Cardiac muscle cell (in vitro differentiated cells and primary cell): ENCODE results near the gene SELENOW. TPM values are rescaled to one million over a fixed set of nuclear protein-coding genes. Genes with fewer than 3 reads are reported as not detected.
"Not testable (repeated sequence)": the region's sequence is repeated elsewhere in the genome, so short reads cannot be mapped to it uniquely, and the experiment has no call there.

Experiments
- DNase-seq, 2 donors: peaks; one replicate each; pipeline versions ENCODE4 v3.0.0 to v3.0.0-alpha.2; 2010 to 2017; ENCODE audit warnings: low read depth in 1 of 2, low spot score in 1 of 2
- H3K27ac ChIP-seq: fragments of 200-600 bp; sonication (generic); 2 replicates; pipeline ENCODE4 v1.5.1; 2016
- H3K27me3 ChIP-seq: fragments of 200-600 bp; sonication (generic); 2 replicates; pipeline ENCODE4 v1.6.0; 2016; ENCODE audit warnings: control low read depth
- H3K36me3 ChIP-seq: fragments of 200-600 bp; sonication (generic); 2 replicates; pipeline ENCODE4 v1.5.1; 2016; ENCODE audit warnings: control low read depth
- H3K4me1 ChIP-seq: fragments of 200-600 bp; sonication (generic); 2 replicates; pipeline ENCODE4 v1.8.1; 2017; ENCODE audit warnings: low read depth, mild to moderate bottlenecking, mixed run types
- H3K4me3 ChIP-seq: fragments of 200-600 bp; sonication (generic); 2 replicates; pipeline ENCODE4 v1.5.1; 2016; ENCODE audit warnings: mild to moderate bottlenecking
- H3K9me3 ChIP-seq: fragments of 200-600 bp; sonication (generic); 2 replicates; pipeline ENCODE4 v1.5.1; 2017; ENCODE audit warnings: low read depth, mild to moderate bottlenecking, control low read depth
- polyA plus RNA-seq: library from polyadenylated mRNA; unstranded; fragments of >200 nt; fragmentation: Nextera tagmentation; extraction: Ambion mirVana; gene quantifications from 2 replicates; pipeline ENCODE4 v1.2.1, GENCODE V29; 2016
- total RNA-seq: library from RNA; depleted of rRNA; stranded (reverse); fragments of >200 nt; gene quantifications from 2 replicates; pipeline ENCODE4 v1.2.3, GENCODE V29; 2016
- TF ChIP-seq, protein P1 (sequence below): IDR thresholded peaks from 2 replicates; pipeline ENCODE4 v1.5.1; 2012; ENCODE audit warnings: low read depth, mild to moderate bottlenecking, low read length

The SELENOW gene
- total and polyA plus RNA-seq, 2 experiments from 2014 or later: 1,194 to 2,152 TPM

DNA sequence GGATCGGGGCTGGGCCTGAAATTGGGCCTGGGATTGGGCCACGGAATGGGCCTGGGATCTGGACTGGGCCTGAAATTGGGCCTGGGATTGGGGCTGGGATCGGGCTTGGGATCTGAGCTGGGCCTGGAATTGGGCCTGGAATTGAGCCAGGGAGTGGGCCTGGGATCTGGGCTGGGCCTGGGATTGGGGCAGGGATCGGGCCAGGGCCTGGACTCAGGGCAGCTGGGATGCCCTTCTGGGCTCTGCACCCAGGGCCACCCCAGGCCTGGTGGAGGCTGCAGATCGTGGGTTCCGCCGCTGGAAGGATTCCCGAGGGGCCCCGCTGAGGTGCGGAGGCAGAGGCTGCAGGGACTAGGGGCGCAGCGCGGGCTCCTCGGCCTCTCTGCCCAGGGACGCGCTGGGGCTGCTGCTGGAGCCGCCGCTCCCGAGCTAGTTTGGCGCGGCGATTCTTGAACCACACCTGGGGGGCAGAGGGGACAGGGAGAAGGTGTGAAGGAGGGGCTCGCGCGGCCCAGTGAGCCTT, 24.1 kb downstream of the SELENOW start:
- DNase-seq: no peak
- Histone ChIP-seq H3K27me3 (no peaks in the 10 kb centered on the region), H3K4me3 (no peak overlapping the region), H3K9me3 (no peaks in the 10 kb centered on the region), H3K4me1 (no peaks in the 10 kb centered on the region), H3K36me3 (no peaks in the 10 kb centered on the region), H3K27ac (no peak overlapping the region)
- TF ChIP-seq, protein P1, sequence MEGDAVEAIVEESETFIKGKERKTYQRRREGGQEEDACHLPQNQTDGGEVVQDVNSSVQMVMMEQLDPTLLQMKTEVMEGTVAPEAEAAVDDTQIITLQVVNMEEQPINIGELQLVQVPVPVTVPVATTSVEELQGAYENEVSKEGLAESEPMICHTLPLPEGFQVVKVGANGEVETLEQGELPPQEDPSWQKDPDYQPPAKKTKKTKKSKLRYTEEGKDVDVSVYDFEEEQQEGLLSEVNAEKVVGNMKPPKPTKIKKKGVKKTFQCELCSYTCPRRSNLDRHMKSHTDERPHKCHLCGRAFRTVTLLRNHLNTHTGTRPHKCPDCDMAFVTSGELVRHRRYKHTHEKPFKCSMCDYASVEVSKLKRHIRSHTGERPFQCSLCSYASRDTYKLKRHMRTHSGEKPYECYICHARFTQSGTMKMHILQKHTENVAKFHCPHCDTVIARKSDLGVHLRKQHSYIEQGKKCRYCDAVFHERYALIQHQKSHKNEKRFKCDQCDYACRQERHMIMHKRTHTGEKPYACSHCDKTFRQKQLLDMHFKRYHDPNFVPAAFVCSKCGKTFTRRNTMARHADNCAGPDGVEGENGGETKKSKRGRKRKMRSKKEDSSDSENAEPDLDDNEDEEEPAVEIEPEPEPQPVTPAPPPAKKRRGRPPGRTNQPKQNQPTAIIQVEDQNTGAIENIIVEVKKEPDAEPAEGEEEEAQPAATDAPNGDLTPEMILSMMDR: no peak

DNA sequence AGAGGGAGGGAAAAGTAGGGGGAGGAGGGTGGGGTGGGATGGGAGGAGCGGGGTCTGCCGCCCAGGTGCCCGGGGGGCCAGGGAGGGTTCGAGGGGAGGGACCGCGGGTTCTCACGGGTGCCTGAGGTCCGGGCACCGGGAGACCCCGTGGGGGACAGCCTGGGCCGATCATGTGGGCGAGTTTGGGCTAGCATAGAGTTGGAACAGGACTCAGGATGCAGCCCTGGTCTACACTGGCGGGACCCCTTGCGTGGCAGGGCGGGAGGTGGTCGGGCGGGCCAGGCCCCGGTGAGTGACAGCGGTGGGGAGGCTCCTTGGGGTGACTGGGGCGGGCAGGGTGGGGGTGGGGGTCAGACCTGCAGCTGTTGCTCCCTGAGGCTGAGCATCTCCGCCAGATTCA, 24.6 kb downstream of the SELENOW start:
- not testable (repeated sequence) for DNase-seq, H3K4me1 ChIP-seq, H3K27me3 ChIP-seq, H3K9me3 ChIP-seq, H3K27ac ChIP-seq, H3K36me3 ChIP-seq, H3K4me3 ChIP-seq

DNA sequence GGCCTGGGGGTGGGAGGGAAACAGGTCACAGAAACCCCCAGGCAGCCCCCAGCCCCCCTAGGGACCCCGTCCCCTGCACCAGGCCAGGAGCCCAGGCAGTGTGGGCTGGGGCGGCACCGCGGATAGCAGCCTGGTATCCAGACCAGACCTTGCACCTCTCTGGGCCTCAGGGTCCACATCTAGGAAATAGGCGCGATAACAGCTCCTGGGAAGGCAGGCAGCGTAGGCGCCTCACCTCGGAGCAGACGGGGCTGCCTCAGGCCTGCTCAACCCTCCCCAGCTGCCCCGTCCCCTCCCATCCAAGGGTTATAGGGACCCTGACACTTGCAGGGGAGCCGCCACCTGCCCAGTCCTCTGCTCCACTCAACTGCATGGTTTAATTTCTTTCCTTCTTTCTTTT, 25.2 kb downstream of the SELENOW start:
- H3K4me3 ChIP-seq, H3K9me3 ChIP-seq, H3K4me1 ChIP-seq, H3K27me3 ChIP-seq, H3K27ac ChIP-seq, DNase-seq, H3K36me3 ChIP-seq: not testable (repeated sequence)

DNA sequence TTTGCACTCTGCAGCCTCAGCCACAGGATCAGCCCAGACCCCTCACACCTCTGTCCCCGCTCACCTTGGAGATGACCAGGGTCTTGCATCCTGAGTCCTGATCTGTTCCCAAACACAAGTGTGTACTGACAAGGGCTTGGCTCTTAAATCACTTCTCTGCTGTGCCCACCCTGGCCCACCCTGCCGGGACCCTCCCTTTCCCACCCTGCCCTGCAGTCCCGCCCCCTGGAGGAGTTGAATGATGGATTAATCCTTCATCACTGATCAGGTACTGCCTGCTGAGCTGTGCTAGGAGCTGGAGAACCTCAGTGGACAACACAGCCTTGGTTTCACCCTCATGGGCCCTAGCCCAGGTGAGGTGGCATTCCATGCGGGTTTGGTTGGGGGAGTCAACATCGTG, 25.9 kb downstream of the SELENOW start, which contains the start of gene TPRX1:
TPRX1 (minus strand) TSS at position 101 of the 400 bp plus-strand sequence; CDS start at position 89, 12 bp downstream.
- not testable (repeated sequence) for H3K27ac ChIP-seq, H3K4me3 ChIP-seq, H3K36me3 ChIP-seq, DNase-seq, H3K4me1 ChIP-seq, H3K27me3 ChIP-seq, H3K9me3 ChIP-seq

DNA sequence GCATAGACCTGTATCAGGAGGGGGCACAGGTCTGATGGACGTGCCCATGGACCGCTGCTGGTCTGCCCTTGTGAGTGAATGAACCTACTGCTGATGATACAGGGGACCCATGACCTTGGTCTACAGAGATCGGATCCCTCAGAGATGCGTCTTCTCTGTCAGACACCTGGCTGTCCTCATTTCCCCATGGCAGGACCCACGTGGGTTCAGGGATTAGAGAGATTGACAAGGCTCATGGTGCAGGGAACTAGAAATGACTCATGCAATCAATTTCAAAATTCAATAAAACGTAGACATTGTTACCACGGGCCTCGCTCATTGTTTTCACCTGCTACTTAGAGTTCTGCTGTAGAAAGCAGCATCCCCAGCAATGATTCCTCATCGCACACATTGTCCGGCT, 26.8 kb downstream of the SELENOW start:
- Histone ChIP-seq H3K27ac (no peak overlapping the region), H3K36me3 (no peaks in the 10 kb centered on the region), H3K27me3 (no peaks in the 10 kb centered on the region), H3K4me3 (no peak overlapping the region), H3K9me3 (no peaks in the 10 kb centered on the region), H3K4me1 (no peaks in the 10 kb centered on the region)
- TF ChIP-seq, protein P1: no peak
- no peak for DNase-seq

DNA sequence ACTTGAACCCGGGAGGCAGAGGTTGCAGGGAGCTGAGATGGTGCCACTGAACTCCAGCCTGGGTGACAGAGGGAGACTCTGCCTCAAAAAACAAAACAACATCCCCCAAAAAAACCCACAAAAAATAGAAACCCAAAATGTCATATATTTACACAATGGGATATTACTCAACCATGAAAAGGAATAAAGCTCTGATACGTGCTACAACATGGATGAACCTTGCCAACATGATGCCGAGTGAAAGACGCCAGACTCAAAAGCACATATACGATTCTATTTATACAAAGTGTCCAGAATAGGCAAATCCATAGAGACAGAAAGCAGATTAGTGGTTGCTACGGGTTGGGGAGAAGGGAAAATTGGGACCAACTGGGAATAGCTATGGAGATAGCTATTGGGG, 27.9 kb downstream of the SELENOW start:
- DNase-seq: no peak
- Histone ChIP-seq H3K36me3 (no peaks in the 10 kb centered on the region), H3K4me3 (no peak overlapping the region), H3K27ac (no peak overlapping the region), H3K4me1 (no peaks in the 10 kb centered on the region), H3K27me3 (no peaks in the 10 kb centered on the region), H3K9me3 (no peaks in the 10 kb centered on the region)
- TF ChIP-seq, protein P1: no peak

DNA sequence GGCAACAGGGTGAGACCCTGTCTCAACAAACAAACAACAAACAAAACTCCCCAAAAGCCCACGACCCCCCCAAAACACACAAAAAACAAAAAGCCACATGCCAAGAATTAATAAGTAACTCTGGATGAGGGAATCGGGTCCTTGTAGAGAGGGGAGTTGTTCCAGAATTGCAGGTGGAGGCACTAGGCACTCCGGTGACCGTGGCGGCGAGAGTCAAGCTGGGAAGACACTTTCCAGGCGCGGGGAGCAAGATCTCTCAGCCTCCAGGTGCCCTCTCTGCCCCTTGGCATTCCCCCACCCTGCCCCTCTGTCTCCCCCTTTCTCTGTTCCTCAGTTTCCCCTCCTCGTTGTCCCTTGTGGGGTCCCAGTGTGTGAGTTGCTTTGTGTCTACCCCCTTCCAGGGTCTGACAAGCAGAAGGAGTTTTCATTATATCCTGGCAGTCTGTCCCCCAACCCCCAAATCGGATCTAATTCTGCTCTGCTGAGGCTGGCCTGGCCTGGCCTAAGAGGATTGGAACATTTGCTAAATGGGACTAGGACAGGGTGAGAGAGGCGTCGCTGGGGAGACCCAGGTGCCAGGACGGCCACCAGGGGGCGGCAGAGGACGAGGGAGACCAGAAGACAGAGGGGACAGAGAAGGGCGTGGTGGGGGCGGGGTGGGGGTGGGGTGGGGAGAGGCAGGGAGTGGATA, 34.9 kb downstream of the SELENOW start:
- TF ChIP-seq, protein P1: peak; percentile 54
- Histone ChIP-seq H3K36me3 (no peaks in the 10 kb centered on the region), H3K4me1 (no peaks in the 10 kb centered on the region), H3K9me3 (no peaks in the 10 kb centered on the region), H3K27ac (no peak overlapping the region), H3K4me3 (no peak overlapping the region), H3K27me3 (no peaks in the 10 kb centered on the region)
- peak; percentile 70 to 90 for DNase-seq
